ENCODE results near the gene EDRF1. TPM values are rescaled to one million over a fixed set of nuclear protein-coding genes. Genes with fewer than 3 reads are reported as not detected.
"Not testable (repeated sequence)": the region's sequence is repeated elsewhere in the genome, so short reads cannot be mapped to it uniquely, and the experiment has no call there.

EDRF1 gene
- total RNA-seq, 1 donor = 25.0 TPM

DNA sequence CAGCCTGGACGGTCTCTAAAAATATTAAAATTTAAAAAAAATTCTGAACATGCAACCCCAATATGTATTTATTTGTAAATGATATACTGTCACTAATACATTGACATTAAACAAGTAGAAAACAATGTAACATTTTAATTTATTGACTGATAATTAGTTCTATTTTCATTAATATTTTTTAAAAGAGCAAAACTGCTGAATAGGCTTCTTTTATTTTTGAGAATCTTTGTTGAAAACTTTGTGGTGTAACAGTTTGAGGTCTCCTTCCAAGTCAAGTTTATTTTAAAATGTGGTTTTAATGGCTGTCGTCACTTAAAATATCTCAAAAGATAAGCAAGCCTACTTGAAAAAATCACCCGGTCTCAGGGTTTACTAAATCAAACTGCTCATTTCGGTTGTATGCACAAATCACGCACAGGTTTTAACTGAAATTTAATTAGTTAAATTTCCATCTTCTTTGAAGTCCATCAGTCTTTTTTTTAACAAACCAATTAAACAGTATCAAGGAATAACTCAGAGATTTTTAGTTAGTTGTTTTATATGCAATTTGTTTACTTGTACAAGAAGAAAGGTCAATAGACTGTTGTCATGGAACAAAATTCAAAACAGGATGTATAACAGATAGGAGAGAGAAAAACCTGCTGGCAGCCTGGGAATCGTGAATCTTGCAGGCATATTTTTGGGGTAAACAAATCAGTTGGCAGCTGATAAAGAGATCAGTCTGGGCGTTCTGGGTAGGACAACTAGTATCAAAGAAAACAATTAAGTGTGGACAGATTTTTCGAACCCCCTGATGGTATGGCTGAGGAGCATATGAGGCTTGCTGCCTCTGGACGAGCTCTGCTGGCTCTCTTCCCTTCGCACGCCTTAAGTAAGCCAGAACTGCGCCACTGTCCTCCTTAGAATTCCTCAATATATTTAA is 9.7 kb upstream of the EDRF1 start:
- H3K4me2 ChIP-seq (ENCODE audit: insufficient read depth, low read length) = no peak overlapping the region
- H2AFZ ChIP-seq (ENCODE audit: low read length) = no peak overlapping the region
- peaks cover 9% of the 10 kb centered on the region for H3K4me1 ChIP-seq (ENCODE audit: insufficient read depth, low read length)
- no peaks in the 10 kb centered on the region for H3K79me2 ChIP-seq (ENCODE audit: insufficient read depth, low read length)
- no peaks in the 10 kb centered on the region for H4K20me1 ChIP-seq (ENCODE audit: insufficient read depth, low read length)
- no peaks in the 10 kb centered on the region for H3K9me3 ChIP-seq (ENCODE audit: low read depth, low read length)
- no peak overlapping the region for H3K4me3 ChIP-seq (ENCODE audit: insufficient read depth, low read length)
- H3K27me3 ChIP-seq (ENCODE audit: insufficient read depth, low read length) = no peaks in the 10 kb centered on the region
- H3K27ac ChIP-seq (ENCODE audit: low read depth, low read length) = no peak overlapping the region
- no peaks in the 10 kb centered on the region for H3K36me3 ChIP-seq (ENCODE audit: insufficient read depth, low read length)
- no peak for DNase-seq (ENCODE audit: insufficient read length, low spot score, missing footprints)
- TF ChIP-seq, protein P1, sequence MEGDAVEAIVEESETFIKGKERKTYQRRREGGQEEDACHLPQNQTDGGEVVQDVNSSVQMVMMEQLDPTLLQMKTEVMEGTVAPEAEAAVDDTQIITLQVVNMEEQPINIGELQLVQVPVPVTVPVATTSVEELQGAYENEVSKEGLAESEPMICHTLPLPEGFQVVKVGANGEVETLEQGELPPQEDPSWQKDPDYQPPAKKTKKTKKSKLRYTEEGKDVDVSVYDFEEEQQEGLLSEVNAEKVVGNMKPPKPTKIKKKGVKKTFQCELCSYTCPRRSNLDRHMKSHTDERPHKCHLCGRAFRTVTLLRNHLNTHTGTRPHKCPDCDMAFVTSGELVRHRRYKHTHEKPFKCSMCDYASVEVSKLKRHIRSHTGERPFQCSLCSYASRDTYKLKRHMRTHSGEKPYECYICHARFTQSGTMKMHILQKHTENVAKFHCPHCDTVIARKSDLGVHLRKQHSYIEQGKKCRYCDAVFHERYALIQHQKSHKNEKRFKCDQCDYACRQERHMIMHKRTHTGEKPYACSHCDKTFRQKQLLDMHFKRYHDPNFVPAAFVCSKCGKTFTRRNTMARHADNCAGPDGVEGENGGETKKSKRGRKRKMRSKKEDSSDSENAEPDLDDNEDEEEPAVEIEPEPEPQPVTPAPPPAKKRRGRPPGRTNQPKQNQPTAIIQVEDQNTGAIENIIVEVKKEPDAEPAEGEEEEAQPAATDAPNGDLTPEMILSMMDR (IDR thresholded peaks at IDR 0.05; ENCODE audit: extremely low read depth, low read depth, low read length) = no peak

DNA sequence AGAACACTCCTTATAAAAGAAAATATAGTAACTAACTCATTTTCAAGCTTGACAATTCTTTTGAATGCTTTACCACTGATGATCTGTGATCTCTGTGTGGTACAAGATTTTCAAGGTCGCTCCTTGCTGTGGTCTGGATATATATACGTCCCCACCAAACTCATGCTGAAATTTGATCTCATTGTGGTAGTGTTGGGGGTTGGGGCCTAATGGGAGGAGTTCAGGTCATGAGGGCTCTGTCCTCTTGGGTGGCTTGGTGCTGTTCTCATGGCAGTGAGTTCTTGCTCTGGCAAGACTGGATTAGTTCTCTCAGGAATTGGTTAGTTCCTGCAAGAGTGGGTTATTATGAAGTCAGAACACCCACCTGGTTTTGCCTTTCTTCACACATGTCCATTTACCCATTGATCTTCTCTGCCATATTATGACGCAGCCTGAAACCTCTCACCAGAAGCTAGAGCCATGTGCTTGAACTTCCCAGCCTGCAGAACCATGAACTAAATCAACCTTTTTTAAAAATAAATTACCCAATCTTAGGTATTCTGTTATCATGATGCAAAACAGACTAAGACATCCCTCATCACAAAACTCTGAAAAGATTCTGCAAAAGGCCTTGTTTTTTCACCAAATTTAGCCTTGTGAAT is 8.3 kb upstream of the EDRF1 start:
- Histone ChIP-seq H3K79me2 (ENCODE audit: insufficient read depth, low read length) (no peaks in the 10 kb centered on the region), H3K4me2 (ENCODE audit: insufficient read depth, low read length) (no peak overlapping the region), H3K4me1 (ENCODE audit: insufficient read depth, low read length) (peaks cover 9% of the 10 kb centered on the region), H2AFZ (ENCODE audit: low read length) (no peak overlapping the region), H3K27me3 (ENCODE audit: insufficient read depth, low read length) (no peaks in the 10 kb centered on the region), H4K20me1 (ENCODE audit: insufficient read depth, low read length) (no peaks in the 10 kb centered on the region), H3K4me3 (ENCODE audit: insufficient read depth, low read length) (no peak overlapping the region), H3K9me3 (ENCODE audit: low read depth, low read length) (no peaks in the 10 kb centered on the region), H3K36me3 (ENCODE audit: insufficient read depth, low read length) (no peaks in the 10 kb centered on the region), H3K27ac (ENCODE audit: low read depth, low read length) (no peak overlapping the region)
- no peak for DNase-seq (ENCODE audit: insufficient read length, low spot score, missing footprints)
- TF ChIP-seq, protein P1 (IDR thresholded peaks at IDR 0.05; ENCODE audit: extremely low read depth, low read depth, low read length) = no peak

- DNase-seq (ENCODE audit: insufficient read length, low spot score, missing footprints); H2AFZ ChIP-seq (ENCODE audit: low read length); H3K9me3 ChIP-seq (ENCODE audit: low read depth, low read length); H3K4me3 ChIP-seq (ENCODE audit: insufficient read depth, low read length); H3K4me2 ChIP-seq (ENCODE audit: insufficient read depth, low read length); H3K27me3 ChIP-seq (ENCODE audit: insufficient read depth, low read length); H3K27ac ChIP-seq (ENCODE audit: low read depth, low read length); H3K4me1 ChIP-seq (ENCODE audit: insufficient read depth, low read length); H4K20me1 ChIP-seq (ENCODE audit: insufficient read depth, low read length); H3K79me2 ChIP-seq (ENCODE audit: insufficient read depth, low read length); H3K36me3 ChIP-seq (ENCODE audit: insufficient read depth, low read length): not testable (repeated sequence)
These were observed 4.8 kb upstream of the EDRF1 start for GRCh38 chr10:125714728-125715127.

- Histone ChIP-seq H3K36me3 (ENCODE audit: insufficient read depth, low read length) (peaks cover 41% of the 10 kb centered on the region), H2AFZ (ENCODE audit: low read length) (peak overlapping the region; percentile 93), H3K9me3 (ENCODE audit: low read depth, low read length) (no peaks in the 10 kb centered on the region), H3K79me2 (ENCODE audit: insufficient read depth, low read length) (peaks cover 27% of the 10 kb centered on the region), H3K4me2 (ENCODE audit: insufficient read depth, low read length) (peak overlapping the region; percentile 97), H3K4me1 (ENCODE audit: insufficient read depth, low read length) (peaks cover 19% of the 10 kb centered on the region), H3K27ac (ENCODE audit: low read depth, low read length) (peak overlapping the region; percentile 92), H4K20me1 (ENCODE audit: insufficient read depth, low read length) (peaks cover 3% of the 10 kb centered on the region), H3K27me3 (ENCODE audit: insufficient read depth, low read length) (no peaks in the 10 kb centered on the region), H3K4me3 (ENCODE audit: insufficient read depth, low read length) (peak overlapping the region; percentile 95)
- DNase-seq (ENCODE audit: insufficient read length, low spot score, missing footprints) = no peak
- TF ChIP-seq, protein P1 (IDR thresholded peaks at IDR 0.05; ENCODE audit: extremely low read depth, low read depth, low read length) = no peak
These were observed 483 bp downstream of the EDRF1 start for GRCh38 chr10:125720002-125720382.
